Gastrocnemius medialis (tissue), 4 donors: ENCODE measurements around the gene SLC6A6.

ENCODE experiments used
- POLR2A ChIP-seq, 2 donors: fragments of 450-650 bp; IDR thresholded peaks; one replicate each; pipeline ENCODE4 v1.6.1; 2017; ENCODE audit warnings: antibody characterized with exemption in 2 of 2, mild to moderate bottlenecking in 2 of 2, moderate library complexity in 2 of 2
- TF ChIP-seq, protein P1 (sequence below), 5 experiments: fragments of 450-650 bp in 3 of 5; fragments of 200-600 bp in 2 of 5; sonication (generic) in 2 of 5; IDR thresholded peaks in 4 of 5; conservative IDR thresholded peaks in 1 of 5; 1 replicate in 4 of 5; 2 replicates in 1 of 5; pipeline ENCODE4 v1.5.1; 2016 to 2019; ENCODE audit warnings: antibody characterized with exemption in 5 of 5, mild to moderate bottlenecking in 3 of 5, moderate library complexity in 3 of 5

DNA sequence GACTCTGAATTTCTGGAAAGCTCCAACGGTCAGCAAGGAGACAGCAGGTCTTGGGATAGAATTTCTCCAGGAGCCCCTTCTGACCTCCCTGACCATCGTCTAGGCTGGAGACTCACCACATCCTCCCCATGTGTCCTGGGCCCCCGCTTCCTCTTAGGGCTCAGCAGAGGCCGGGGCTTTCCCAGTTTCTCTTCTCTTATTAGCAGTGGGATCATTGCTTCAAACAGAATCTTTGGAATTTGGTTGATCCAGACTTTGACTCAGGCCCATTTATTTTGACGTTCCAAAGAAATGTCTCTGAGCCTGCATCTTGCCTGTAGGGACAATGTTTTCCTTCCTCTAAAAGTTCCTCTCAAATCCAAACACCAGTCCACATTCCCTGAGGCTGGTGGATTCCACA lies 38.4 kb upstream of the SLC6A6 start:
- TF ChIP-seq, protein P1, sequence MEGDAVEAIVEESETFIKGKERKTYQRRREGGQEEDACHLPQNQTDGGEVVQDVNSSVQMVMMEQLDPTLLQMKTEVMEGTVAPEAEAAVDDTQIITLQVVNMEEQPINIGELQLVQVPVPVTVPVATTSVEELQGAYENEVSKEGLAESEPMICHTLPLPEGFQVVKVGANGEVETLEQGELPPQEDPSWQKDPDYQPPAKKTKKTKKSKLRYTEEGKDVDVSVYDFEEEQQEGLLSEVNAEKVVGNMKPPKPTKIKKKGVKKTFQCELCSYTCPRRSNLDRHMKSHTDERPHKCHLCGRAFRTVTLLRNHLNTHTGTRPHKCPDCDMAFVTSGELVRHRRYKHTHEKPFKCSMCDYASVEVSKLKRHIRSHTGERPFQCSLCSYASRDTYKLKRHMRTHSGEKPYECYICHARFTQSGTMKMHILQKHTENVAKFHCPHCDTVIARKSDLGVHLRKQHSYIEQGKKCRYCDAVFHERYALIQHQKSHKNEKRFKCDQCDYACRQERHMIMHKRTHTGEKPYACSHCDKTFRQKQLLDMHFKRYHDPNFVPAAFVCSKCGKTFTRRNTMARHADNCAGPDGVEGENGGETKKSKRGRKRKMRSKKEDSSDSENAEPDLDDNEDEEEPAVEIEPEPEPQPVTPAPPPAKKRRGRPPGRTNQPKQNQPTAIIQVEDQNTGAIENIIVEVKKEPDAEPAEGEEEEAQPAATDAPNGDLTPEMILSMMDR (IDR thresholded peaks at IDR 0.05 in 4 of 5, conservative IDR thresholded peaks at IDR 0.05 in 1 of 5) = no peak
- TF ChIP-seq POLR2A (IDR thresholded peaks at IDR 0.05) = no peak
